ENCODE data around the gene MAN2B2.

MAN2B2 gene

GRCh38 chr4:6616087-6616995 lies 41.4 kb downstream of the MAN2B2 start:
- no peak for DNase-seq (ENCODE audit: low read depth, low spot score)
- TF ChIP-seq YY1 (IDR thresholded peaks at IDR 0.05; ENCODE audit: insufficient read depth, insufficient read length) (no peak), ZNF274 (IDR thresholded peaks at IDR 0.05; ENCODE audit: low read depth, low read length) (no peak), SUZ12 (IDR thresholded peaks at IDR 0.05; ENCODE audit: extremely low read depth, insufficient read depth, insufficient read length) (no peak)
- Histone ChIP-seq H3K9me3 (ENCODE audit: insufficient read depth, low read length) (peaks cover 8% of the 10 kb centered on the region; the same call in 1 of the 2 replicates), H3K4me3 (ENCODE audit: insufficient read length, low read depth) (no peak overlapping the region), H3K4me1 (ENCODE audit: insufficient read depth, insufficient read length) (peaks cover 6% of the 10 kb centered on the region), H3K27me3 (ENCODE audit: insufficient read depth, insufficient read length) (no peaks in the 10 kb centered on the region), H3K9ac (ENCODE audit: insufficient read length, low read depth) (no peak overlapping the region), H3K36me3 (ENCODE audit: insufficient read depth, insufficient read length, low read length) (peaks cover 37% of the 10 kb centered on the region)

GRCh38 chr4:6617246-6617645 lies 42.3 kb downstream of the MAN2B2 start:
- H3K36me3 ChIP-seq (ENCODE audit: insufficient read depth, insufficient read length, low read length), result peaks cover 36% of the 10 kb centered on the region
- no peaks in the 10 kb centered on the region for H3K27me3 ChIP-seq (ENCODE audit: insufficient read depth, insufficient read length)
- TF ChIP-seq YY1 (IDR thresholded peaks at IDR 0.05; ENCODE audit: insufficient read depth, insufficient read length), result no peak
- TF ChIP-seq SUZ12 (IDR thresholded peaks at IDR 0.05; ENCODE audit: extremely low read depth, insufficient read depth, insufficient read length), result no peak
- TF ChIP-seq ZNF274 (IDR thresholded peaks at IDR 0.05; ENCODE audit: low read depth, low read length), result no peak
- peaks cover 6% of the 10 kb centered on the region for H3K4me1 ChIP-seq (ENCODE audit: insufficient read depth, insufficient read length)
- no peak overlapping the region for H3K4me3 ChIP-seq (ENCODE audit: insufficient read length, low read depth)
- no peak overlapping the region for H3K9ac ChIP-seq (ENCODE audit: insufficient read length, low read depth)
- DNase-seq (ENCODE audit: low read depth, low spot score), result no peak
- peaks cover 8% of the 10 kb centered on the region; the same call in 1 of the 2 replicates for H3K9me3 ChIP-seq (ENCODE audit: insufficient read depth, low read length)

GRCh38 chr4:6618386-6619115 lies 43.6 kb downstream of the MAN2B2 start:
- H3K27me3 ChIP-seq (ENCODE audit: insufficient read depth, insufficient read length), result no peaks in the 10 kb centered on the region
- H3K36me3 ChIP-seq (ENCODE audit: insufficient read depth, insufficient read length, low read length), result peaks cover 32% of the 10 kb centered on the region
- H3K4me3 ChIP-seq (ENCODE audit: insufficient read length, low read depth), result no peak overlapping the region
- DNase-seq (ENCODE audit: low read depth, low spot score), result no peak
- H3K9me3 ChIP-seq (ENCODE audit: insufficient read depth, low read length), result peaks cover 8% of the 10 kb centered on the region; the same call in 1 of the 2 replicates
- peaks cover 6% of the 10 kb centered on the region for H3K4me1 ChIP-seq (ENCODE audit: insufficient read depth, insufficient read length)
- no peak overlapping the region for H3K9ac ChIP-seq (ENCODE audit: insufficient read length, low read depth)
- TF ChIP-seq YY1 (IDR thresholded peaks at IDR 0.05; ENCODE audit: insufficient read depth, insufficient read length) (no peak), SUZ12 (IDR thresholded peaks at IDR 0.05; ENCODE audit: extremely low read depth, insufficient read depth, insufficient read length) (no peak), ZNF274 (IDR thresholded peaks at IDR 0.05; ENCODE audit: low read depth, low read length) (no peak)

- H3K4me3 ChIP-seq (ENCODE audit: insufficient read length, low read depth), result no peak overlapping the region
- no peak for DNase-seq (ENCODE audit: low read depth, low spot score)
- H3K27me3 ChIP-seq (ENCODE audit: insufficient read depth, insufficient read length), result no peaks in the 10 kb centered on the region
- peaks cover 32% of the 10 kb centered on the region for H3K36me3 ChIP-seq (ENCODE audit: insufficient read depth, insufficient read length, low read length)
- peaks cover 6% of the 10 kb centered on the region for H3K4me1 ChIP-seq (ENCODE audit: insufficient read depth, insufficient read length)
- no peak overlapping the region for H3K9ac ChIP-seq (ENCODE audit: insufficient read length, low read depth)
- peaks cover 8% of the 10 kb centered on the region; the same call in 1 of the 2 replicates for H3K9me3 ChIP-seq (ENCODE audit: insufficient read depth, low read length)
- TF ChIP-seq ZNF274 (IDR thresholded peaks at IDR 0.05; ENCODE audit: low read depth, low read length) (no peak), SUZ12 (IDR thresholded peaks at IDR 0.05; ENCODE audit: extremely low read depth, insufficient read depth, insufficient read length) (no peak), YY1 (IDR thresholded peaks at IDR 0.05; ENCODE audit: insufficient read depth, insufficient read length) (no peak)
Measured at GRCh38 chr4:6619116-6619465, 44.1 kb downstream of the MAN2B2 start.

- no peaks in the 10 kb centered on the region for H3K27me3 ChIP-seq (ENCODE audit: insufficient read depth, insufficient read length)
- H3K9ac ChIP-seq (ENCODE audit: insufficient read length, low read depth), result no peak overlapping the region
- H3K4me3 ChIP-seq (ENCODE audit: insufficient read length, low read depth), result no peak overlapping the region
- no peak for TF ChIP-seq ZNF274 (IDR thresholded peaks at IDR 0.05; ENCODE audit: low read depth, low read length)
- TF ChIP-seq YY1 (IDR thresholded peaks at IDR 0.05; ENCODE audit: insufficient read depth, insufficient read length), result no peak
- no peak for TF ChIP-seq SUZ12 (IDR thresholded peaks at IDR 0.05; ENCODE audit: extremely low read depth, insufficient read depth, insufficient read length)
- peaks cover 6% of the 10 kb centered on the region for H3K4me1 ChIP-seq (ENCODE audit: insufficient read depth, insufficient read length)
- peaks cover 8% of the 10 kb centered on the region; the same call in 1 of the 2 replicates for H3K9me3 ChIP-seq (ENCODE audit: insufficient read depth, low read length)
- DNase-seq (ENCODE audit: low read depth, low spot score), result no peak
- peaks cover 28% of the 10 kb centered on the region for H3K36me3 ChIP-seq (ENCODE audit: insufficient read depth, insufficient read length, low read length)
Measured at GRCh38 chr4:6619466-6620255, 44.7 kb downstream of the MAN2B2 start.

- Histone ChIP-seq H3K4me1 (ENCODE audit: insufficient read depth, insufficient read length) (peaks cover 7% of the 10 kb centered on the region), H3K27me3 (ENCODE audit: insufficient read depth, insufficient read length) (no peaks in the 10 kb centered on the region), H3K9ac (ENCODE audit: insufficient read length, low read depth) (no peak overlapping the region), H3K9me3 (ENCODE audit: insufficient read depth, low read length) (peaks cover 8% of the 10 kb centered on the region; the same call in 1 of the 2 replicates), H3K4me3 (ENCODE audit: insufficient read length, low read depth) (no peak overlapping the region), H3K36me3 (ENCODE audit: insufficient read depth, insufficient read length, low read length) (peaks cover 26% of the 10 kb centered on the region)
- DNase-seq (ENCODE audit: low read depth, low spot score), result no peak
- no peak for TF ChIP-seq ZNF274 (IDR thresholded peaks at IDR 0.05; ENCODE audit: low read depth, low read length)
- no peak for TF ChIP-seq SUZ12 (IDR thresholded peaks at IDR 0.05; ENCODE audit: extremely low read depth, insufficient read depth, insufficient read length)
- TF ChIP-seq YY1 (IDR thresholded peaks at IDR 0.05; ENCODE audit: insufficient read depth, insufficient read length), result no peak
Measured at GRCh38 chr4:6620296-6620695, 45.3 kb downstream of the MAN2B2 start.

All from NT2/D1 (cell line).